SK-N-SH (cell line): ENCODE measurements around the gene TMED9. TPM values are rescaled to one million over a fixed set of nuclear protein-coding genes. Genes with fewer than 3 reads are reported as not detected.

Source experiments
- CTCF ChIA-PET: fragments of 300-600, 350-600 bp; formaldehyde crosslinking; extraction: SDS; loops from one replicate; lab custom pipeline; 2021; lab: Yijun Ruan, JAX
- POLR2A ChIA-PET: fragments of 350-600 bp; sonication (Branson Sonifier 250); formaldehyde crosslinking; extraction: SDS; loops from one replicate; lab custom pipeline; 2020; ENCODE audit warnings: antibody characterized with exemption, inconsistent platforms; lab: Yijun Ruan, JAX
- DNase-seq: peaks from one replicate; pipeline ENCODE4 v3.0.0; 2012
- H2AFZ ChIP-seq: fragments of 200-600 bp; sonication (generic); 2 replicates; pipeline ENCODE4 v1.8.1; 2016; ENCODE audit warnings: antibody characterized with exemption, mild to moderate bottlenecking, low read depth
- H3F3A ChIP-seq: fragments of 200-600 bp; sonication (generic); replicated peaks from 2 replicates; pipeline ENCODE3; 2016; ENCODE audit warnings: antibody characterized with exemption, mild to moderate bottlenecking; ENCODE audit not compliant: insufficient read depth
- H3K27ac ChIP-seq, 2 experiments: fragments of 200-500 bp in 1 of 2; fragments of 200-600 bp in 1 of 2; sonication (Bioruptor generic) in 1 of 2; sonication (generic), shearing (Covaris generic) in 1 of 2; 2 replicates each; pipeline versions ENCODE4 v1.5.1 to v1.6.1; 2014 to 2016; ENCODE audit warnings: low read depth in 2 of 2, inconsistent platforms in 1 of 2, low read length in 1 of 2, mild to moderate bottlenecking in 1 of 2, mixed read lengths in 1 of 2
- H3K27me3 ChIP-seq: fragments of 200-600 bp; sonication (generic), shearing (Covaris generic); 2 replicates; pipeline ENCODE4 v1.6.1; 2016; ENCODE audit warnings: mixed run types; ENCODE audit not compliant: insufficient read depth
- H3K36me3 ChIP-seq, 2 experiments: fragments of 200-500 bp in 1 of 2; fragments of 200-600 bp in 1 of 2; sonication (Bioruptor generic) in 1 of 2; sonication (generic) in 1 of 2; replicated peaks in 1 of 2; 2 replicates each; pipeline versions ENCODE3 to v1.5.1; 2014 to 2016; ENCODE audit warnings: low read length in 1 of 2, mild to moderate bottlenecking in 1 of 2; ENCODE audit not compliant: insufficient read depth in 2 of 2, control insufficient read depth in 1 of 2
- H3K4me1 ChIP-seq, 2 experiments: fragments of 200-500 bp in 1 of 2; fragments of 200-600 bp in 1 of 2; sonication (Bioruptor generic) in 1 of 2; sonication (generic), shearing (Covaris generic) in 1 of 2; 2 replicates each; pipeline versions ENCODE4 v1.5.1 to v1.6.1; 2014 to 2016; ENCODE audit warnings: low read depth in 1 of 2, low read length in 1 of 2, mixed run types in 1 of 2; ENCODE audit not compliant: insufficient read depth in 2 of 2, control insufficient read depth in 1 of 2
- H3K4me2 ChIP-seq: fragments of 200-600 bp; sonication (generic), shearing (Covaris generic); 2 replicates; pipeline ENCODE4 v1.6.1; 2017; ENCODE audit warnings: mixed run types
- H3K4me3 ChIP-seq, 2 experiments: fragments of 200-500 bp in 1 of 2; fragments of 200-600 bp in 1 of 2; sonication (Bioruptor generic) in 1 of 2; sonication (generic), shearing (Covaris generic) in 1 of 2; 2 replicates each; pipeline versions ENCODE4 v1.5.1 to v1.8.1; 2014 to 2016; ENCODE audit warnings: low read depth in 2 of 2, inconsistent platforms in 1 of 2, low read length in 1 of 2, mild to moderate bottlenecking in 1 of 2, mixed read lengths in 1 of 2, moderate library complexity in 1 of 2
- H3K79me2 ChIP-seq: fragments of 200-600 bp; sonication (generic); 2 replicates; pipeline ENCODE4 v1.8.1; 2017; ENCODE audit warnings: mild to moderate bottlenecking; ENCODE audit not compliant: insufficient read depth
- H3K9ac ChIP-seq: fragments of 200-600 bp; sonication (generic); 2 replicates; pipeline ENCODE4 v1.6.1; 2017; ENCODE audit warnings: mixed run types
- H3K9me2 ChIP-seq: fragments of 200-600 bp; sonication (generic); 2 replicates; pipeline ENCODE4 v1.6.1; 2017; ENCODE audit warnings: mixed run types
- H3K9me3 ChIP-seq: fragments of 200-600 bp; sonication (generic); 2 replicates; pipeline ENCODE4 v1.6.1; 2017; ENCODE audit warnings: mixed run types, mild to moderate bottlenecking, moderate library complexity
- H4K20me1 ChIP-seq: fragments of 200-600 bp; sonication (generic); 2 replicates; pipeline ENCODE4 v1.6.1; 2017; ENCODE audit warnings: mild to moderate bottlenecking, mixed run types; ENCODE audit not compliant: insufficient read depth
- CHD2 ChIP-seq: fragments of 150-350 bp; IDR thresholded peaks from 2 replicates; pipeline ENCODE4 v1.6.1; 2018; ENCODE audit warnings: low read length; ENCODE audit not compliant: partially characterized antibody
- ELF1 ChIP-seq: IDR thresholded peaks from 2 replicates; pipeline ENCODE4 v1.4.0; 2012
- EP300 ChIP-seq, 2 experiments: IDR thresholded peaks; 2 replicates each; pipeline versions ENCODE4 v1.4.0 to v1.6.1; 2012; ENCODE audit warnings: borderline replicate concordance in 1 of 2, low read depth in 1 of 2, low read length in 1 of 2
- FOXJ3 ChIP-seq: sonication (generic); formaldehyde crosslinking; IDR thresholded peaks from 2 replicates; pipeline ENCODE4 v1.5.1; 2020; ENCODE audit warnings: mild to moderate bottlenecking, missing genetic modification reagents
- GABPA ChIP-seq: IDR thresholded peaks from 2 replicates; pipeline ENCODE4 v1.4.0; 2012; ENCODE audit warnings: low read depth, mild to moderate bottlenecking
- GATA2 ChIP-seq: sonication (generic); formaldehyde crosslinking; IDR thresholded peaks from 2 replicates; pipeline ENCODE4 v1.5.0; 2020; ENCODE audit warnings: mild to moderate bottlenecking, missing genetic modification reagents
- JUND ChIP-seq: IDR thresholded peaks from 2 replicates; pipeline ENCODE4 v1.4.0; 2012
- MEF2A ChIP-seq: IDR thresholded peaks from 2 replicates; pipeline ENCODE4 v1.4.0; 2012; ENCODE audit warnings: low read depth, borderline replicate concordance
- PBX3 ChIP-seq: IDR thresholded peaks from 2 replicates; pipeline ENCODE4; 2012
- RAD21 ChIP-seq: IDR thresholded peaks from 2 replicates; pipeline ENCODE4 v1.6.1; 2012; ENCODE audit warnings: mild to moderate bottlenecking, low read length
- RCOR1 ChIP-seq: fragments of 150-350 bp; IDR thresholded peaks from 2 replicates; pipeline ENCODE4 v1.6.1; 2017; ENCODE audit warnings: antibody characterized with exemption, low read length
- RXRA ChIP-seq: IDR thresholded peaks from 2 replicates; pipeline ENCODE4 v1.4.0; 2012; ENCODE audit warnings: low read depth, mild to moderate bottlenecking, borderline replicate concordance
- SIN3A ChIP-seq: IDR thresholded peaks from 2 replicates; pipeline ENCODE4 v1.6.1; 2012; ENCODE audit warnings: low read depth, mild to moderate bottlenecking, low read length, moderate library complexity, borderline replicate concordance
- TAF1 ChIP-seq: IDR thresholded peaks from 2 replicates; pipeline ENCODE4 v1.6.1; 2012; ENCODE audit warnings: low read depth, mild to moderate bottlenecking, low read length, moderate library complexity, borderline replicate concordance
- TCF12 ChIP-seq: IDR thresholded peaks from 2 replicates; pipeline ENCODE4 v1.4.0; 2012
- USF2 ChIP-seq: fragments of 150-350 bp; IDR thresholded peaks from 2 replicates; pipeline ENCODE4 v1.6.1; 2017; ENCODE audit warnings: antibody characterized with exemption, low read length, low read depth, borderline replicate concordance
- YY1 ChIP-seq: IDR thresholded peaks from 2 replicates; pipeline ENCODE4 v1.4.0; 2012; ENCODE audit warnings: low read depth, mild to moderate bottlenecking
- WGBS: methylation state at CpG from one replicate; pipeline ENCODE4 v1.1.6; 2017; ENCODE audit warnings: low lambda C conversion rate; 5-methylcytosine and 5-hydroxymethylcytosine counted together
- polyA plus RNA-seq, 3 experiments: library from polyadenylated mRNA; depleted of rRNA; stranded (reverse); fragments of >200 nt; gene quantifications; 2 replicates each; pipeline ENCODE4 v1.2.3, GENCODE V29; 2012
- TF ChIP-seq, protein P1 (sequence below): IDR thresholded peaks from 2 replicates; pipeline ENCODE4 v1.4.0; 2012; ENCODE audit warnings: low read depth, borderline replicate concordance
- TF ChIP-seq, protein P2 (sequence below): fragments of 150-350 bp; IDR thresholded peaks from 2 replicates; pipeline ENCODE4 v1.6.1; 2016; ENCODE audit warnings: mild to moderate bottlenecking, low read depth, low read length

The TMED9 gene
- polyA plus RNA-seq, 1 of the 3 experiments (the other 2 are of a cell fraction): 264 TPM

DNA sequence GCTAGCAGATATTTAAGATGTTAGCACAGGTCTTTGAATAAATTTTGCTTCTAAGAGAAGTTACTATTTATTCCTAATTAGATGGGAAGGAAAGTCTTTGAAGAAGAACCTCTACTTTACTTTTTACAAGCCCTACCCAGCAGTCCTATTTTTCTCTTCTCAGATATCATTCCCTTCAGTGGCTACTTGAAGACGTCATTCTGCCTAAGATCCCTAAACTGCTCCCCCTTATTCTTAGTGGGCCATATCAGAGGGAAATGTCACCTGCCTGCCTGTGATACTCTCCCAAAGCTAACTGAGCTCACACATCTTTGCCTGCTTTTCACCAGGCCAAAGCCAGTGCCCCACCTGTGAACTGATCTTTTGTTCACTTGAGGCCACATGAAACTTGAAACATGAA is 16.5 kb upstream of the TMED9 start (continued):
- TF ChIP-seq USF2: no peak
- no peak for TF ChIP-seq MEF2A
- TF ChIP-seq, all 33 proteins: peak for 0

GRCh38 chr5:177576169-177576568 is 15.8 kb upstream of the TMED9 start:
- peaks cover 10% of the 10 kb centered on the region; the same call in 1 of the 2 replicates for H3K27me3 ChIP-seq
- no peak for TF ChIP-seq RAD21
- no peak for TF ChIP-seq TCF12
- no peak for TF ChIP-seq RCOR1
- TF ChIP-seq FOXJ3 (CRISPR knock-in tag): no peak
- TF ChIP-seq GABPA: no peak
- no peak for TF ChIP-seq RXRA
- TF ChIP-seq YY1: no peak
- no peak for TF ChIP-seq USF2
- no peak for TF ChIP-seq EP300 (IDR thresholded peaks at IDR 0.05; ENCODE audit: borderline replicate concordance in 1 of 2, low read depth in 1 of 2, low read length in 1 of 2)
- TF ChIP-seq SIN3A: no peak
- TF ChIP-seq, protein P1, sequence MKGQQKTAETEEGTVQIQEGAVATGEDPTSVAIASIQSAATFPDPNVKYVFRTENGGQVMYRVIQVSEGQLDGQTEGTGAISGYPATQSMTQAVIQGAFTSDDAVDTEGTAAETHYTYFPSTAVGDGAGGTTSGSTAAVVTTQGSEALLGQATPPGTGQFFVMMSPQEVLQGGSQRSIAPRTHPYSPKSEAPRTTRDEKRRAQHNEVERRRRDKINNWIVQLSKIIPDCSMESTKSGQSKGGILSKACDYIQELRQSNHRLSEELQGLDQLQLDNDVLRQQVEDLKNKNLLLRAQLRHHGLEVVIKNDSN: no peak
- TF ChIP-seq JUND: no peak
- TF ChIP-seq PBX3: no peak
- no peak for TF ChIP-seq ELF1
- TF ChIP-seq MEF2A: no peak
- no peak for TF ChIP-seq GATA2 (CRISPR knock-in tag)
- no peak for TF ChIP-seq CHD2
- TF ChIP-seq, protein P2, sequence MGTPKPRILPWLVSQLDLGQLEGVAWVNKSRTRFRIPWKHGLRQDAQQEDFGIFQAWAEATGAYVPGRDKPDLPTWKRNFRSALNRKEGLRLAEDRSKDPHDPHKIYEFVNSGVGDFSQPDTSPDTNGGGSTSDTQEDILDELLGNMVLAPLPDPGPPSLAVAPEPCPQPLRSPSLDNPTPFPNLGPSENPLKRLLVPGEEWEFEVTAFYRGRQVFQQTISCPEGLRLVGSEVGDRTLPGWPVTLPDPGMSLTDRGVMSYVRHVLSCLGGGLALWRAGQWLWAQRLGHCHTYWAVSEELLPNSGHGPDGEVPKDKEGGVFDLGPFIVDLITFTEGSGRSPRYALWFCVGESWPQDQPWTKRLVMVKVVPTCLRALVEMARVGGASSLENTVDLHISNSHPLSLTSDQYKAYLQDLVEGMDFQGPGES: no peak
- no peak for TF ChIP-seq TAF1
- no peaks in the 10 kb centered on the region for H3K9me2 ChIP-seq
- H3K4me2 ChIP-seq: no peak overlapping the region
- H4K20me1 ChIP-seq: no peaks in the 10 kb centered on the region
- H3K9me3 ChIP-seq: no peaks in the 10 kb centered on the region
- no peak overlapping the region for H3K27ac ChIP-seq
- H2AFZ ChIP-seq: no peak overlapping the region
- ChIA-PET POLR2A (no interaction called here), CTCF (interaction anchor here (0.8 to 1.3 kb wide), 2 partner anchors 11 to 13 kb away, joined by 3 to 4 read pairs; no protein-coding TSS in a partner anchor)
- no peaks in the 10 kb centered on the region for H3K4me1 ChIP-seq
- DNase-seq: no peak
- no peak overlapping the region for H3K4me3 ChIP-seq
- H3K9ac ChIP-seq: no peak overlapping the region
- H3F3A ChIP-seq: no peaks in the 10 kb centered on the region
- 42% methylated on average over 10 of the region's 10 CpGs for WGBS
- H3K36me3 ChIP-seq: no peaks in the 10 kb centered on the region
- H3K79me2 ChIP-seq: no peaks in the 10 kb centered on the region
